ENCODE data around the gene RAB1B.
A peak's percentile ranks its signal among the peaks of the same experiment; 100 is the strongest.

The RAB1B gene
- total RNA-seq: 41.0 to 83.1 (median 71.3) reads per million in 9 experiments

DNA sequence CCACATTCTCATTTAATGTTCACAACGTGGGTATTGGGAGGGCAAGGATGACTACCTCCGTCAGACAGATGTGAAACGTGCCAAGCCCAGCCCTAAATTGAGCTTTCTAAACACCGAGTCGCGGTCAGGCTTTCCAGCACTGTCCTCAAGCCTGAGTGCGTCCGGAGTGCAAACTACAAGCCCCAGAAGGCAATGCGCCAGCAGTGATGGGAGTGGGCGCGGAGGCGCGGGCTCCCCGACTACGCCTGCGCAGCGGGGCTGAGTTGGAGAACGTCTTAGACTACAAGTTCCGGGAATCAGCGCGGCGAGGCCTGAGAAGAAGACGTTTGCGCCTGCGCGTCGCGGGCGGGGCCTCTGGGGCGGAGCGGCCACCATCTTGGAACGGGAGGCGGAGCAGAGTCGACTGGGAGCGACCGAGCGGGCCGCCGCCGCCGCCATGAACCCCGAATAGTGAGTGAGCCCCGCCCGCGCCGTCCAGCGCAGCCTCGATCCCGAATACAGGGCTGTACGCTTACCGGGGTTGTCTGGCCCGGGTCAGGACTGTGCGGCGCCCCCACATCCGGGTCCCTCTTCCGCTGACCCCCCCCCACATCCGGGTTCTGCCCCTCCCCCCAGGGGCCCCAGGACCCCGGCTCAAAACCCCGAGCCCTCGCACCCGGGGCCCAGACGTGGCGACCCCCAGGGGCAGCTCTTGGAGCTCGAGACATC is at the start of gene RAB1B:
Gene RAB1B, plus strand, starts transcription at position 396 of the 708 bp plus-strand sequence. Its CDS starts 41 bp downstream, at position 437.
- DNase-seq (peak; percentile 99 to 100 (median 99)), ATAC-seq (replicated peaks) (peak; percentile 79)
- H3K27ac Mint-ChIP-seq: peak within 1 kb of the TSS; percentile 89 to 97
- H3K36me3 Mint-ChIP-seq (ENCODE audit: insufficient read depth): peaks cover 68% of the 10 kb centered on the region
- peaks cover 49 to 51% of the 10 kb centered on the region in 2 donors for H3K4me1 Mint-ChIP-seq (ENCODE audit: low read depth in 2 of 2)
- no peaks in the 10 kb centered on the region for H3K9me3 Mint-ChIP-seq
- H3K27me3 Mint-ChIP-seq: no peaks in the 10 kb centered on the region
- peak within 1 kb of the TSS; percentile 93 to 96 for H3K4me3 Mint-ChIP-seq

DNA sequence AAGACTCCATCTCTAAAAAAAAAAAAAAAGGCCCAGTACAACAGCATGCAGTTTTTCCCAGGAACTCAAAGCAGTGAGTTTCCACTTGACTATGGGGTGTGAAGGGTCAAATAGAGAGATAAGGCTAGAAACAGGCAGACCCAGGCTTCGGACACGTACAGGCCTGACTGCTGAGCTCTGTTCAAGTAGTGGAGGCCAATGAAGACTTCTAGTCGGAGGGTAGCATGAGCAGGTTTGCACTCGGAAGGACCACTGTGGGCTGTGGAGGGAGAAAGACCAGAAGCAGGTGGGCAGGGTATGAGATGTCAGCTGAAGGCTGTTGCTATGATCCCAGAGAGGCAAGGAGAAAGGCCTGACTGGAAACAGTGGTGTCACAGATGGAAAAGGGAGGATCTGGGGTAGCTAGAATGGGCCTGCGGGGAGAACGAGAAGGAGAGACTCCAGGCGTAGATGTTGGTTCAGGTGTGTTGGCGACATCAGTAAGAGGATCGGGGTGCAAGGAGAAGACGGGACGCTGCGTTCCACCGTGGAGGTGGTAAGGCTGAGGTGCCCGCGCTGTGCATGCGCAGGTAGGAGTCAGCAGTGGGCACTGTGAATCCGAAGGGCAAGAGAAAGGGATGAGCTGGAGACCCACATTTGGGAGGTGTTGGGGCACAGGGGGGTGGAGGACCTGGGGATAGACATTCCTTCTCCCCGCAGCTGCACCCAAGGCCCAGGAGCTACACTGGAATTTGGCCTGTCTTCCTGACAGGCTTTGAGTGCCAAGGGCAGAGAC is 49.4 kb upstream of the RAB1B start:
- Mint-ChIP-seq H3K4me1 (ENCODE audit: low read depth in 2 of 2) (peaks cover 12 to 14% of the 10 kb centered on the region in 2 donors), H3K9me3 (no peaks in the 10 kb centered on the region), H3K4me3 (no peak overlapping the region), H3K36me3 (ENCODE audit: insufficient read depth) (peaks cover 69% of the 10 kb centered on the region), H3K27me3 (no peaks in the 10 kb centered on the region), H3K27ac (peak overlapping the region in 1 of 2 donors; percentile 42)
- ATAC-seq (replicated peaks): no peak
- DNase-seq: no peak

DNA sequence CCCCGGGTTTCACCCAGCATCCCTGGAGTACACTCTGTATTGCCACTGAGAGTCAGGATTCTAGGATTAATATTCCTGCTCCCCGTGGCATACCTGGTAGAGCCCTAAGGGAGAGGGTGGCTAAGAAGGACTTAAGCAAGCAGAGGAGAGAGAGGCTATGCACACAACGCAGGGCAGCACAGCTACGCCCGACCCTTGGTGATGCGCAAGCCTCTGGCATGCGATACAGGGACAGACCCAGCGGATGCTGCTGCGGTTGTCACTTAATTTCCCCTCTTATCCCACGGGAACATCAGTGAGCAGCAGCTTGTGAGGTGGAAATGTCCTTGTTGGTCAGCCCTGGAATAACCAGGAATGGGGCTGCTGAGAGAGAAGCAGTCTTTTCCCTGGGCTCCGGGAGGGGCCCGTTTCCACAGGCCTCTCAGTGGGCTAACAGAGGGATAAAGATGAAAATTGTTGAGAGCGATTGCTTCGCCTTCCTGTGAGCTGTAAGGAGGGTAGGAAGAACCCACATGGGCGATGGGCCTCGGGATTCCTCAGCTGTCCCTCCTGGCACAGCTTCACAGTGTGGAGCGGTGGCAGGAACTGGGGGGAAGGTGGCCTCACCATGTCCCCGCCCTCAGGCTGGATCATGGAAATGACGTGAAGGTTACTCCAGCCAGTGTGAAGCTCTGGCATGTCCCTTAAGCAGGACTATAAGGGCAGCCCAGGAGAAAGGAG is 48.4 kb upstream of the RAB1B start:
- H3K27me3 Mint-ChIP-seq: no peaks in the 10 kb centered on the region
- peak overlapping the region; percentile 38 to 93 for H3K27ac Mint-ChIP-seq
- ATAC-seq (replicated peaks): no peak
- H3K4me1 Mint-ChIP-seq (ENCODE audit: low read depth in 2 of 2): peaks cover 12 to 14% of the 10 kb centered on the region in 2 donors
- DNase-seq: no peak
- no peak overlapping the region for H3K4me3 Mint-ChIP-seq
- H3K9me3 Mint-ChIP-seq: no peaks in the 10 kb centered on the region
- peaks cover 70% of the 10 kb centered on the region for H3K36me3 Mint-ChIP-seq (ENCODE audit: insufficient read depth)

- H3K36me3 Mint-ChIP-seq (ENCODE audit: insufficient read depth): peaks cover 70% of the 10 kb centered on the region
- no peak overlapping the region for H3K4me3 Mint-ChIP-seq
- H3K27ac Mint-ChIP-seq: peak overlapping the region; percentile 38 to 93
- ATAC-seq (replicated peaks) (no peak), DNase-seq (no peak)
- H3K9me3 Mint-ChIP-seq: no peaks in the 10 kb centered on the region
- H3K4me1 Mint-ChIP-seq (ENCODE audit: low read depth in 2 of 2): peaks cover 12 to 14% of the 10 kb centered on the region in 2 donors
- no peaks in the 10 kb centered on the region for H3K27me3 Mint-ChIP-seq
Measured at GRCh38 chr11:66220566-66220935, 47.9 kb upstream of the RAB1B start.

GRCh38 chr11:66221012-66221411 is 47.4 kb upstream of the RAB1B start:
- Mint-ChIP-seq H3K36me3 (ENCODE audit: insufficient read depth) (peaks cover 68% of the 10 kb centered on the region), H3K4me3 (no peak overlapping the region), H3K9me3 (no peaks in the 10 kb centered on the region), H3K27me3 (no peaks in the 10 kb centered on the region), H3K27ac (peak overlapping the region; percentile 93 to 98), H3K4me1 (ENCODE audit: low read depth in 2 of 2) (peaks cover 12 to 14% of the 10 kb centered on the region in 2 donors)
- no peak for DNase-seq
- ATAC-seq (replicated peaks): no peak

DNA sequence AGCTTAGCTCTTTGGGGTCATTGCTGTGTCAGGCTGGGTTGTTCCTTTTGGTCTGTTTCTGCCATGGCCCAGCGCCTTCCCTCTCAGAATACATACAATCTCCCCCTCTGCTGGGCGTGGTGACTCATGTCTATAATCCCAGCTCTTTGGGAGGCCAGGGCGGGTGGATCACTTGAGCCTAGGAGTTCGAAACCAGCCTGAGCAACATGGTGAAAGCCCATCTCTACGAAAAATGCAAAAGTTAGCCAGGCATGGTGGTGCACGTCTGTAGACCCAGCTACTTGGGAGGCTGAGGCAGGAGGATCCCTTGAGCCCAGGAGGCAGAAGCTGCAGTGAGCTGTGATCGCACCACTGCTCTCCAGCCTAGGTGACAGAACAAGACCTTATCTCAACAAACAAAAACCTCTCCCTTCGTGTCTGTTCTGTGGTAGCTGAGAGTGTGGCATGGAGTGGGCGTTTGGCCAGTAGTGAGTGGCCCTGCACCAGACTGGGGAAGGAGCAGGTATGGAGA is 46.7 kb upstream of the RAB1B start:
- DNase-seq: no peak
- Mint-ChIP-seq H3K4me1 (ENCODE audit: low read depth in 2 of 2) (peaks cover 12 to 14% of the 10 kb centered on the region in 2 donors), H3K27me3 (no peaks in the 10 kb centered on the region), H3K9me3 (no peaks in the 10 kb centered on the region), H3K27ac (peak overlapping the region; percentile 93 to 98), H3K36me3 (ENCODE audit: insufficient read depth) (peaks cover 62% of the 10 kb centered on the region), H3K4me3 (no peak overlapping the region)
- ATAC-seq (replicated peaks): no peak

DNA sequence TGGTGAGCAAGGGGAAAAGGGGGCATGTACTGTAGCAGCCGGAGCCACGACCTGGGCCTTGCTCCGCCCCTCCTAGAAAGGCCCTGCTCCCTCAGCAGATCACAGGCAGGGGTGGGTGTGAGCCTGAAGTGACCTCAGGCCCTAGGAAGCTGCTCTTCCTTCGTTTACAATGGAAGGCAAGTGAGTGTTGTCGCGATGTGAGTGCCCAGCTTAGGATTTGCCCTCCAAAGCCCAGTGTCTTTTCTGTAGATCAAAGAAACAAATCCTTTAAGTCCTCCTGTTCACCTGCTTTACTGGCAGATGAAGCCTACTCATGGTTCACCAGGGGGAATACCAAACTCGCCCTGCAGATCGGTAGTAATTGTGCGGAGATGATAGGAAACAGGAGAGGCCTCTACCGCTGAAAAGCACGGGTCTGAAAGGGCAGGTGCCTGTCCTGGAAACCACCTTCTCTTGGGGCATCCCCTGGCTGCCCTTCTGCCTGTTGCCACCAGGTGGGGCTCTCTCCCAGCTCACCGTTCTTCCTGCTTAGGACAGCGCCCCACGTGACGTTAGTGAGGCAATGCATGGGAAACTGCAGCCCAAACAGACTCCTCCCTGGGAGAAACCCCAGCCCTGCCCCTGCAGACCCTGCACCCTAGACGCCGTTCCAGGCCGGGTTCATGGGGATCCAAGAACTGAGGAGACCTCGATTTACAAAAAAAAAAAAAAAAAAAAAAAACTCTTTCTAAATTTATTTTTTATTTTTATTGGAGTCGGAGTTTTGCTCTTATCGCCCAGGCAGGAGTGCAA is 45.9 kb upstream of the RAB1B start:
- DNase-seq: peak; percentile 93 to 95 (median 94)
- H3K9me3 Mint-ChIP-seq: no peaks in the 10 kb centered on the region
- peaks cover 60% of the 10 kb centered on the region for H3K36me3 Mint-ChIP-seq (ENCODE audit: insufficient read depth)
- peak overlapping the region; percentile 93 to 98 for H3K27ac Mint-ChIP-seq
- H3K4me1 Mint-ChIP-seq (ENCODE audit: low read depth in 2 of 2): peaks cover 12 to 14% of the 10 kb centered on the region in 2 donors
- no peak overlapping the region for H3K4me3 Mint-ChIP-seq
- H3K27me3 Mint-ChIP-seq: no peaks in the 10 kb centered on the region
- peak; percentile 97 for ATAC-seq (replicated peaks)

DNA sequence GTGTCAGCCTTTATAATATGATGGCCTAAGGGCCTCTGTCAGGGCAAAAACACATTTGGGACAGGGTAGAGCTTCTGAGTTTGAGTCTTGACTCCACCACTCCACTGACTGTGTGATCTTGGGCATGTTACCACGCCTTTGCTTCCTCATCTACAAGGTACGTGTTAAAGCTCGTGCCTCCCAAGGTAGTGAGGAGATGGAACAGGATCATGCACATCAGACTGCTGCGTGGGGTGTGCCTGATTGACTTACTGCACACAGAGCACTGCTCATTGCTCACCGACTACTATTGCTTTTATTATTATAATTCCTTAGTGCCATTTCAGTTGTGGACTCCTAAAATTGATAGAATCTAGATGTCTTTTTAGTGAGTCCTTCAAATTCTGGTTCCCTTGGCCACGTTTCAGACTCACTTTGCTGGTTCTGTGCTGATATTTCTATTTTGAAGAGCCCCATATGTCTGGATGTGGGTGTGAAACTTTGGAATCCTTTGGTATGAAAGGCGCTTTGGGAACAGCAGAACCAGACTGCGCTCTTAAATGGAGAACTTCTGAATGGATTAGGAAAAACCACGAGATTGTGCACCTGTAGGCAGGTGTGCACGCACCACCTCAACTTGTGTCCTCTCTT is 44.1 kb upstream of the RAB1B start:
- Mint-ChIP-seq H3K9me3 (no peaks in the 10 kb centered on the region), H3K4me1 (ENCODE audit: low read depth in 2 of 2) (peaks cover 9 to 10% of the 10 kb centered on the region in 2 donors), H3K27ac (no peak overlapping the region), H3K36me3 (ENCODE audit: insufficient read depth) (peaks cover 59% of the 10 kb centered on the region), H3K27me3 (no peaks in the 10 kb centered on the region), H3K4me3 (no peak overlapping the region)
- ATAC-seq (replicated peaks) (no peak), DNase-seq (no peak)

DNA sequence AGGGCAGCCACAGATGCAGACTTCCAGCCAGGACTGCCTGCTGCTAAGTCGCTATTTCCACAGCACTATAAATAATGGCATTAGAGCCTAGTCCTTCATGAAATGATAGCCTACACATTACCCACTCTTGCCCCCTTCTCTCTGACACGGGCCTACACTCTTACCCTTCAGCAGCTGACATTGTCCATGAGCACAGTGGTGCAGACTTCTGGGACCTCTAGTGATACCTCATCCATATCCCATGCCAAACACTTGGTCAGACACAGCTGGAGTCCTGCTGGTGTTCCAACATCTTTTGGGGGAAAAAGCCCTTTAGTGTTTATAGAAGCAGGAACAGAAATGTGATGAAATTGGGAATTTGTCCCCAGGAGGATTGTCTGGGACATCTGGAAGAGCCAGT is 43.4 kb upstream of the RAB1B start:
- Mint-ChIP-seq H3K27me3 (no peaks in the 10 kb centered on the region), H3K36me3 (ENCODE audit: insufficient read depth) (peaks cover 53% of the 10 kb centered on the region), H3K4me1 (ENCODE audit: low read depth in 2 of 2) (peaks cover 9 to 10% of the 10 kb centered on the region in 2 donors), H3K9me3 (no peaks in the 10 kb centered on the region), H3K4me3 (no peak overlapping the region), H3K27ac (no peak overlapping the region)
- no peak for DNase-seq
- no peak for ATAC-seq (replicated peaks)

DNA sequence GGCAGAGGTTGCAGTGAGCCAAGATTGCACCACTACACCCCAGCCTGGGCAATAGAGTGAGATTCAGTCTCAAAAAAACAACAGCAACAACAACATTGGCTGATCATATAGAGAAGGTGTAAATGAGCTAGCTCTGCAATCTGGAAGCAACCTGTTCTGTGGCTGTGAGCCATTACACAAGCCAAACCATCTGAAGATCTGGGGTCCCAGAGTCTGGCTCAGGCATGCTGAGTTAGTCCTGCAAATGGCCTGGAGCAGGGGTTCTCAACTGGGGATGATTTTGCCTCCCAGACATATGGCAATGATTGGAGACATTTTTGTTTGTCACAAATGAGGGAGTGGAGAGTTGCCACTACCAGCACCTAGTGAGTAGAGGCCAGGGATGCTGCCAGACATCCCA is 42.3 kb upstream of the RAB1B start:
- Mint-ChIP-seq H3K4me1 (ENCODE audit: low read depth in 2 of 2) (peaks cover 9 to 10% of the 10 kb centered on the region in 2 donors), H3K36me3 (ENCODE audit: insufficient read depth) (peaks cover 55% of the 10 kb centered on the region), H3K4me3 (no peak overlapping the region), H3K9me3 (no peaks in the 10 kb centered on the region), H3K27ac (no peak overlapping the region), H3K27me3 (no peaks in the 10 kb centered on the region)
- DNase-seq (no peak), ATAC-seq (replicated peaks) (no peak)

DNA sequence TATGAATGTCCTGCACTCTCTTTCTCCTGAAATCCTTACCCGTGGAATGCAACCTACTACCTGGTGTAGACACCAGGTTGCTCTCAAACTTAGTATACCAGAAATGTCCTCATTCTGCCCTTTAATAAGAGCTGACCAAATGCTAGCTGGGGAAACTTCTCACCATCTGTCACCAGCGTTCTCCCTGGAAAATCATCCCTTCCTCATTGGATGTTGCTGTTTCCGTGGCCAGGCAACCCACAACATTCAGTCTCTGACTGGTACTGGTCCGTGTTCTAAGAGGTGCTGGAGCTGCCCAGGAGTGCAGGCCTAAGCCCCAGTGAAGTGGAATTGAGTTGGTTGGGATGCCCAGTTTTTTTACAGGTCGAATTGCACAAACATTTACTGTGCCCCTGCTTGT is 40.7 kb upstream of the RAB1B start:
- peaks cover 49% of the 10 kb centered on the region for H3K36me3 Mint-ChIP-seq (ENCODE audit: insufficient read depth)
- ATAC-seq (replicated peaks): no peak
- no peak overlapping the region for H3K4me3 Mint-ChIP-seq
- H3K27ac Mint-ChIP-seq: no peak overlapping the region
- no peak for DNase-seq
- peaks cover 0 to under 1% of the 10 kb centered on the region in 2 donors for H3K4me1 Mint-ChIP-seq (ENCODE audit: low read depth in 2 of 2)
- H3K27me3 Mint-ChIP-seq: no peaks in the 10 kb centered on the region
- no peaks in the 10 kb centered on the region for H3K9me3 Mint-ChIP-seq

GRCh38 chr11:66228521-66228920 is 39.9 kb upstream of the RAB1B start:
- H3K9me3 Mint-ChIP-seq: no peaks in the 10 kb centered on the region
- DNase-seq (no peak), ATAC-seq (replicated peaks) (no peak)
- peak overlapping the region in 1 of 2 donors; percentile 39 for H3K27ac Mint-ChIP-seq
- no peaks in the 10 kb centered on the region for H3K4me1 Mint-ChIP-seq (ENCODE audit: low read depth in 2 of 2)
- H3K36me3 Mint-ChIP-seq (ENCODE audit: insufficient read depth): peaks cover 50% of the 10 kb centered on the region
- no peaks in the 10 kb centered on the region for H3K27me3 Mint-ChIP-seq
- no peak overlapping the region for H3K4me3 Mint-ChIP-seq

All from effector memory CD8-positive, alpha-beta T cell (primary cell).